Stimulated activated CD8-positive, alpha-beta memory T cell treated with anti-CD3 and anti-CD28 coated beads, Interleukin-4, amount 100 ng/mL, for 1 hour (primary cell): ENCODE results near the gene OR4D10.

Source experiments
- DNase-seq, 2 donors: peaks; one replicate each; pipeline ENCODE4 v3.0.0-alpha.2; 2020; ENCODE audit warnings: low read depth in 2 of 2, low spot score in 1 of 2

OR4D10 gene

DNA sequence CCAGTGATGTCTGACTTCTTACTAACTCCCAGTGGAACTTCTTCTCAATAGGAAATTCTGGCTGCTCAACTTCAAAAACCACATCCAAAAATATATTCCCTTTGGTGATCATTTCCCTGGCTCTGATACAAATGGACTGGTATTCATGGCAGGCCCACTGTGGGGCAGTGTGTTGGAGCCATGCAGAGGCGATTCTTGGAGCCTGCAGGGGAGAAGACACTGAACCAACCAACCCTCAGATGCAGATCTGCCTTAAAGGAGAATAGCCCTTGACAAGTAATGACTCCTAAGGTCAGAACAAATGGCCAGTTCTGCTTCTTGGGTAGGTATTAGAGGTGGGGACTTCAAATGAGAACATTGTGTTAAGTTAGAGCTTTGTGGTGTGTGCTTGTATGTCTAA, 50.4 kb downstream of the OR4D10 start:
- DNase-seq, result no peak

DNA sequence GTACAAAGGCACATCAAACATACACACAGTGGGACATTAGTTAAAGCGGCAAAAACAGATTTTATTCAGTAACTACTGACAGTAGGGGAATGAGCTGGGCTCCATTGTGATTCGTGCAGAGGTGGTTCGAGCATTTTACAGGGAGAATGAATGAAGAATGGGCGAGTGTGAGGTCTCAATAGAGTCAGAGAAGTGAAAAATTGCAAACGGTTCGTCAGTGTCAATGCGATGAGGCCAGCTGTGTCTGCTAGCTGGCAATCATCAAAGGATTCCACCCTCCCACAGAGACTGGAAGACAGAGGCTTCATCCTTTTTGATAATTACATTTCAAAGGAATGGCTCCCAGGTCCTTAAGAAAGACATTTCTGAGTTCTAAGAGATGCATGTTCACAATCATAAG, 55.6 kb downstream of the OR4D10 start:
- no peak for DNase-seq
